Measurements from ENCODE around the gene AP5Z1. TPM values are rescaled to one million over a fixed set of nuclear protein-coding genes. Genes with fewer than 3 reads are reported as not detected.

AP5Z1 gene
- total RNA-seq, 1 donor from 2014 or later: 41.5 TPM

- Mint-ChIP-seq H3K27me3 (ENCODE audit: low read depth) (no peaks in the 10 kb centered on the region), H3K27ac (no peak overlapping the region), H3K4me3 (ENCODE audit: low read depth) (no peak overlapping the region), H3K36me3 (ENCODE audit: low read depth) (peaks cover 28% of the 10 kb centered on the region), H3K4me1 (ENCODE audit: low read depth) (no peaks in the 10 kb centered on the region), H3K9me3 (no peaks in the 10 kb centered on the region)
- intact Hi-C loops (cut with micrococcal nuclease): no loop called here
- DNase-seq (ENCODE audit: low spot score): no peak
Measured at GRCh38 chr7:4763794-4764185, 11.6 kb upstream of the AP5Z1 start.

DNA sequence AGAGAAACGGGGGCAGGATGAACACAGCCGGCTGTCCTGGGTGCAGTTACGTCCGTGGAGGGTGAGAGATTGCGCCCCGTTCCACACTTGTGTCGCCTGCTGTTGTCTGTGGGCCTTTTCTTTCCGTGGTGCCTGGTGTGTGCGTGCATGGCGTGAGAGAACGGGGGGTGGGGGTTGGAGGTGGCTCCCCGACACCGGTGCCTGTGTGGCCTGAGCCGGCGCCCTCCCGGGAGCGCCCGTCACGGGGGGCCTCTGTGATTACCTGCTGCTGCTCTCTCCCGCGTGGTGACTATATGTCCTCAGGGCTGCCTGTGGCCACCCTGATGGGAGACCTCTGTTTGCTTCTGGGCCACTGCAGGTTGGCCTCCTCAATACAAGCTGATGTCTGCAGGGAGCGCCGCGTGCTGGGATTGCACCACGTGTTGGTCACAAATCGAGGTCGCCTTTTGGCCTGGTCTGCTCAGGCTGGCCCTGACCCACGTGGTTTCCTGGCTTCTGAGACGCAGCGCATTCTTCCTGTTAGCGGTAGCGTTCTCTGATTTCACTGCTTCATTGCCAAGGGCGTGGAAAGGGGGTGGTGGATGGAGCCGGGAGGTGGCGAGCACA, 10.9 kb upstream of the AP5Z1 start:
- Mint-ChIP-seq H3K4me1 (ENCODE audit: low read depth) (no peaks in the 10 kb centered on the region), H3K27me3 (ENCODE audit: low read depth) (no peaks in the 10 kb centered on the region), H3K9me3 (no peaks in the 10 kb centered on the region), H3K27ac (no peak overlapping the region), H3K36me3 (ENCODE audit: low read depth) (peaks cover 27% of the 10 kb centered on the region), H3K4me3 (ENCODE audit: low read depth) (no peak overlapping the region)
- no peak for DNase-seq (ENCODE audit: low spot score)
- intact Hi-C loops (cut with micrococcal nuclease): no loop called here

- Mint-ChIP-seq H3K4me3 (ENCODE audit: low read depth) (no peak overlapping the region), H3K27me3 (ENCODE audit: low read depth) (no peaks in the 10 kb centered on the region), H3K9me3 (no peaks in the 10 kb centered on the region), H3K27ac (no peak overlapping the region), H3K36me3 (ENCODE audit: low read depth) (peaks cover 20% of the 10 kb centered on the region), H3K4me1 (ENCODE audit: low read depth) (no peaks in the 10 kb centered on the region)
- DNase-seq (ENCODE audit: low spot score): no peak
- intact Hi-C loops (cut with micrococcal nuclease): no loop called here
Measured at GRCh38 chr7:4765776-4766490, 9.5 kb upstream of the AP5Z1 start.

DNA sequence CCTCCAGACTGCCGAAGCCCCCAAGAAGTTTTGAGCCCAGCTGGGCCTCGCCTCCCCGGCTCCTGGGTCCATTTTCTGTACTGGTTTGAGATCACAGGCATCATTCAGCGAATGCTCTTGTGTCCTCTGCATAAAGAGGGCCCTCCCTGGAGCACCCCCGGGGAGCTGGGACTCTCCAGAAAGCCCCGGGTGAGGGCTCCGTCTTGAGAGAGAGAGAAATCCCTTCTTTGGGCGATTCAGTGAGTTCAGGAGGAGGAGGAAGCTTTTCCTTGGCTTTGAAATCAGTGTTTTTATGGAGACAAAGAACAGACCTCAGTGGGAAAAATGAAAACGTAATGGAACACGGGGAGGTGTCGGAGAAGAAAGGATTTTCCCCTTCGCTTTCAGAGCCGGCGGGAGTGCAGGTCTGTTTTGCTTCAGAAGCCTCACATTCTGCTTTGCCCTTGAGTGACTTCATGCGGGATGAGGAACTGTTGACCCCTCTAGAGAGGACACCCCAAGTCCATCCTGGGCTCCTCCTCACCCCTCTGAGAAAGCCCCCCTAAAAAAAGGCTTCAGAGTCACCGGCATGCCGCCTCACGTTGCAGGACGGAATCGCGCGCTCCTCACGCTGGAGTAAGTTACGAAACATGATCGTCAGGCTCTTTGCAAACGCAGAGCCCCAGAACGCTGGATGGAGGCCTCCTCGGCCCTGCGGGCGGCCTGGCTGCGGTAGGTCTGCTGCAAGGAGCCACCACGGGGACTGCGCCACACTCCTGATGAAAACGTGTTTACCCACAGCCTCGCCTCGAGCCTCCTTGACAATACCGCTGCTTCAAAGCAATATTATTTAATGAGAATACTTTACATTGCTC, 8.5 kb upstream of the AP5Z1 start:
- H3K9me3 Mint-ChIP-seq: no peaks in the 10 kb centered on the region
- no peaks in the 10 kb centered on the region for H3K27me3 Mint-ChIP-seq (ENCODE audit: low read depth)
- H3K36me3 Mint-ChIP-seq (ENCODE audit: low read depth): peaks cover 12% of the 10 kb centered on the region
- no peak overlapping the region for H3K4me3 Mint-ChIP-seq (ENCODE audit: low read depth)
- no peak overlapping the region for H3K27ac Mint-ChIP-seq
- intact Hi-C loops (cut with micrococcal nuclease): no loop called here
- DNase-seq (ENCODE audit: low spot score): no peak
- no peaks in the 10 kb centered on the region for H3K4me1 Mint-ChIP-seq (ENCODE audit: low read depth)

DNA sequence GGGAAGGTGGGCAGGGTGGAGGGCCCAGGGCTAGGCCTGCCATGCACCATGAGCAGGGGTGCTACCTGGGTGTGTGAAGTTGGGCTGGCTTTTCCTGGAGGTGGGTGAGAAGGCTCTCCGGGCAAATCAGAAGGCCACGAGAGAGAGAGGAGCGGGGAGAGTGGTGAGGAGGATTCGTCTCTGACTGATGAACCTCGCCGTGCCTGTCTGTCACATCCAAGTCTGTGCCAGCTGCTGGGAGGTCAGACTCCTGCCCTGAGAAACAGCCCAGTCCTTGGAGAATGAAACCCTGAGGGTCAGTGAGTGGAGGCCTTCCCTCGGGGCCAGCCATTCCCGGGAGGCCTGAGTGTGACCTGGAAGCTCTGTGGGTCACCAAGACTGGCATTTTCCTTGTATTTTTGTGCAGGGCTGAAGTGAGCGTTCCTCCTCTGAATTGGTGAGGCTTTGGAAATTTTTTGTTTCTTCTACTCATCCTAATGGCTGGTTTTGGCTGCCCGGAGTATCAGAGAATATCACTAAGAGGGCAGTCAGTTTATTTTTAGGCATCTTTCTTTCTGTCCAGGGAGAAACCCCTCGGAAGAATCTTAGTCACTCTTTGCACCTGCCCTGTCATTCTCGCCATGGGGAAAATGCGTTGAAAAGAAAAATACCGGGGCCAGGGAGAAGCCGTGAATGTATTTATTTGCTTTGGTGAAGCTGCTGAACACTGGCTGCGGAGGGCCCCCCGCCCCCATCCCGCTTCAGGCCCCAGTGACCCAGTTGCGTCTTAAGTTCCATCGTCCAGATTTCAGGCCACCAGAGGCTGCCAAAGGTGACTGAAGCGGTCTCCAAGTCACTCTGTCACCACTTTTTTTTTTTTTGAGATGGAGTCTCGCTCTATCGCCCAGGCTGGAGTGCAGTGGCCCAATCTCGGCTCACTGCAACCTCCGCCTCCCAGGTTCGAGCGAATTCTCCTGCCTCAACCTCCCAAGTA, 6.5 kb upstream of the AP5Z1 start:
- intact Hi-C loops (cut with micrococcal nuclease): no loop called here
- no peaks in the 10 kb centered on the region for H3K36me3 Mint-ChIP-seq (ENCODE audit: low read depth)
- H3K4me1 Mint-ChIP-seq (ENCODE audit: low read depth): no peaks in the 10 kb centered on the region
- H3K27me3 Mint-ChIP-seq (ENCODE audit: low read depth): no peaks in the 10 kb centered on the region
- H3K9me3 Mint-ChIP-seq: no peaks in the 10 kb centered on the region
- no peak for DNase-seq (ENCODE audit: low spot score)
- no peak overlapping the region for H3K27ac Mint-ChIP-seq
- H3K4me3 Mint-ChIP-seq (ENCODE audit: low read depth): no peak overlapping the region

DNA sequence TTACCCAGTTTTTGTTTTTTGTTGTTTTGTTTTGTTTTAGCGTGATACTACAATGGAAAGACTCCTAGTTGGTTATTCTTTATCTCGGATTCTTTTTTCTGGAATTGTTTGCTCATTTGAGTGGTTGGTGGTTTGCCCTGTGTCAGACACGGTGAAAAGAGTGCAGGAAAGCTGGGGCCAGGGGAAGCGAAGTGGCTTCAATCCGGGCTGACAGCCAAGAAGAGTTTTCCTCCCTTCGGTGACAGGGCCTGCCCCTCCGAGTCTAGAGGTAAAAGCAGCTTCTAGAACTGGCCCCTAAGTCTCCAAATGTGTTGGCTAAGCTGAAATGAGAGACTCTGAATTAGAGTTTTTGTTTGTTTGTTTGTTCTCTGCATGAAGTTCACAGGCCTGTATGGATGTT, 5.7 kb upstream of the AP5Z1 start:
- DNase-seq (ENCODE audit: low spot score): no peak
- H3K36me3 Mint-ChIP-seq (ENCODE audit: low read depth): no peaks in the 10 kb centered on the region
- H3K9me3 Mint-ChIP-seq: no peaks in the 10 kb centered on the region
- intact Hi-C loops (cut with micrococcal nuclease): no loop called here
- H3K27ac Mint-ChIP-seq: no peak overlapping the region
- no peaks in the 10 kb centered on the region for H3K27me3 Mint-ChIP-seq (ENCODE audit: low read depth)
- H3K4me1 Mint-ChIP-seq (ENCODE audit: low read depth): peaks cover 8% of the 10 kb centered on the region
- no peak overlapping the region for H3K4me3 Mint-ChIP-seq (ENCODE audit: low read depth)

DNA sequence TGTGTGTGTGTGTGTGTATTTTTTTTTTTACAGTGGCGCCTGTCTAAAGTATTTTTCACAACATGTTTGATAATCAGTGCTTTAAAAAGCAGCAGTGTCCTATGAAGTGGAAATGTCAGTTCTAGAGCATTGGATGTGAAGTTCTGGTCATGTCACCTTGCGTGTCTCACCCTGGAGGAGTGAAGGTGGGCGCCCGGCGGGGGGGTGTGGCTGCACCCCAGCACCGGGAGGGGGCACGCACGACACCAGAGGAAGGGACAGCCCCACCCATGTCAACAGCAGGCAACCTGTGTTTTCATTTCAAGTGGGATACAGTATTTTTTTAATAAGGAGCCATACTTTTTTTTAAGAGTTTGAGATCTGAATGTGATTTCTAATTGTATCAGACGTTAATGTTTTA, 4.5 kb upstream of the AP5Z1 start:
- no peak for DNase-seq (ENCODE audit: low spot score)
- Mint-ChIP-seq H3K4me1 (ENCODE audit: low read depth) (peaks cover 12% of the 10 kb centered on the region), H3K27ac (no peak overlapping the region), H3K4me3 (ENCODE audit: low read depth) (no peak overlapping the region), H3K9me3 (no peaks in the 10 kb centered on the region), H3K36me3 (ENCODE audit: low read depth) (peaks cover 5% of the 10 kb centered on the region), H3K27me3 (ENCODE audit: low read depth) (no peaks in the 10 kb centered on the region)
- intact Hi-C loops (cut with micrococcal nuclease): no loop called here

GRCh38 chr7:4771737-4772136, 3.7 kb upstream of the AP5Z1 start:
- no peak for DNase-seq (ENCODE audit: low spot score)
- intact Hi-C loops (cut with micrococcal nuclease): no loop called here
- Mint-ChIP-seq H3K4me1 (ENCODE audit: low read depth) (peaks cover 17% of the 10 kb centered on the region), H3K4me3 (ENCODE audit: low read depth) (no peak overlapping the region), H3K9me3 (no peaks in the 10 kb centered on the region), H3K27me3 (ENCODE audit: low read depth) (no peaks in the 10 kb centered on the region), H3K27ac (no peak overlapping the region), H3K36me3 (ENCODE audit: low read depth) (peaks cover 8% of the 10 kb centered on the region)

DNA sequence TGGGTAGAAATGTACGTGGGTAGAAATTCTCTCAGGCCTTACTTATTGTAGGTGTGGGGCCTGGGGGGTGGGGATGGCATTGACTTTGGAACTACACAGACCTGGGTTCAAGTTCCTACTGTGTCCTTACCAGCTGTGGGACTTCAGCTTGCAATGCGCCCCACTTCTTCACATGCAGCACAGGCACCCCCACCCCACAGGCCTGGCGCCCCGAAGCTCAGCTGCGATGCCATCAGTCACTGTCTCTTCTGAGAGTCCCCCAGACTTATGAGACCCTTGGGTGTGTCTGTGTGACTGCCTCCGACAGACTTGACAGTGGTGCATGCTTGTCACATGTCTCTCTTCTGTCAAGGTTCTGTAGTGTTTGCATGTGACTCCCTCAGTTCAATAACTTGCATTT, 3.1 kb upstream of the AP5Z1 start:
- intact Hi-C loops (cut with micrococcal nuclease): no loop called here
- Mint-ChIP-seq H3K27ac (no peak overlapping the region), H3K4me3 (ENCODE audit: low read depth) (no peak overlapping the region)

GRCh38 chr7:4774007-4774406, 1.4 kb upstream of the AP5Z1 start:
- no peak for DNase-seq (ENCODE audit: low spot score)
- peaks cover 22% of the 10 kb centered on the region for H3K36me3 Mint-ChIP-seq (ENCODE audit: low read depth)
- intact Hi-C loops (cut with micrococcal nuclease): no loop called here
- H3K27me3 Mint-ChIP-seq (ENCODE audit: low read depth): no peaks in the 10 kb centered on the region
- peak overlapping the region; percentile 96 for H3K27ac Mint-ChIP-seq
- H3K9me3 Mint-ChIP-seq: no peaks in the 10 kb centered on the region
- peaks cover 31% of the 10 kb centered on the region for H3K4me1 Mint-ChIP-seq (ENCODE audit: low read depth)
- peak overlapping the region; percentile 95 for H3K4me3 Mint-ChIP-seq (ENCODE audit: low read depth)

More for the DNA sequence above, 3.1 kb upstream of the AP5Z1 start:
- Mint-ChIP-seq H3K4me1 (ENCODE audit: low read depth) (peaks cover 21% of the 10 kb centered on the region), H3K27me3 (ENCODE audit: low read depth) (no peaks in the 10 kb centered on the region), H3K36me3 (ENCODE audit: low read depth) (peaks cover 12% of the 10 kb centered on the region), H3K9me3 (no peaks in the 10 kb centered on the region)
- no peak for DNase-seq (ENCODE audit: low spot score)

GRCh38 chr7:4774658-4775249, 669 bp upstream of the AP5Z1 start:
- Mint-ChIP-seq H3K27ac (peak overlapping the region; percentile 96), H3K4me3 (ENCODE audit: low read depth) (peak overlapping the region; percentile 95), H3K27me3 (ENCODE audit: low read depth) (no peaks in the 10 kb centered on the region), H3K4me1 (ENCODE audit: low read depth) (peaks cover 31% of the 10 kb centered on the region), H3K9me3 (no peaks in the 10 kb centered on the region), H3K36me3 (ENCODE audit: low read depth) (peaks cover 22% of the 10 kb centered on the region)
- DNase-seq (ENCODE audit: low spot score): no peak
- intact Hi-C loops (cut with micrococcal nuclease): loop anchor here (1.0 kb wide), 3 partner anchors 28 to 199 kb away; no protein-coding TSS in a partner anchor

All from activated T-helper 2 cell treated with anti-CD3 and anti-CD28 coated beads, Interferon-gamma antibody, Interleukin-2, Interleukin-4, amounts not matched to agents 10 μg/mL and 5 μg/mL and 100 μg/mL, durations not matched to agents 14 hours and 24 hours and 36 hours (primary cell).